PFSK-1 (cell line): Measurements from ENCODE around the gene CGREF1.

ENCODE experiments used
- FOXP2 ChIP-seq: optimal IDR thresholded peaks from 2 replicates; pipeline ENCODE3; 2011; ENCODE audit warnings: borderline replicate concordance, control low read depth, inconsistent platforms; ENCODE audit not compliant: insufficient read depth; ENCODE audit errors: extremely low read length, extremely low read depth
- POLR2AphosphoS5 ChIP-seq: IDR thresholded peaks from 2 replicates; pipeline ENCODE4 v1.6.1; 2012; ENCODE audit warnings: low read depth, mild to moderate bottlenecking, control low read depth, low read length, moderate library complexity
- SIN3A ChIP-seq: IDR thresholded peaks from 2 replicates; pipeline ENCODE4 v1.6.1; 2012; ENCODE audit warnings: mild to moderate bottlenecking, low read length, moderate library complexity, borderline replicate concordance; ENCODE audit not compliant: insufficient read depth
- TF ChIP-seq, protein P1 (sequence below), 2 experiments: IDR thresholded peaks; 2 replicates each; pipeline versions ENCODE4 v1.6.1 to v1.8.0; 2011 to 2012; ENCODE audit warnings: low read depth in 2 of 2, low read length in 2 of 2, control low read depth in 1 of 2, inconsistent platforms in 1 of 2, mild to moderate bottlenecking in 1 of 2, moderate library complexity in 1 of 2; ENCODE audit not compliant: insufficient read depth in 1 of 2

DNA sequence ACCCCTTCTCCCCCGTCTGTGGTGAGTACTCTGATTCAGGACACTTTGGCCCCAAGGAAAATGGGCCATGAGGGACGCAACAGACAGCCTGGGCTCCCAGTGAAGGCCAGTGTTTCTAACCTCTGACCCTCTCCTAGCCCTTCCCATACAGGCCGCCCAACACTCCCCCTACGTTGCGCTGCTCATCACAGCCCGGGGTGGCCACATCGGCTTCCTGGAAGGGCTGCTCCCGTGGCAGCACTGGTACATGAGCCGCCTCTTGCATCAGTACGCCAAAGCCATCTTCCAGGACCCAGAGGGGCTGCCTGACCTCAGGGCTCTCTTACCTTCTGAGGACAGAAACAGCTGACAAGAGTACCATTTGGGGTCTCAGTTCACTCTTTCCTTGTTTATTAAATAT, 11.5 kb upstream of the CGREF1 start:
- TF ChIP-seq SIN3A: no peak
- no peak; the same call in 1 of the 2 replicates for TF ChIP-seq POLR2AphosphoS5
- TF ChIP-seq, protein P1, sequence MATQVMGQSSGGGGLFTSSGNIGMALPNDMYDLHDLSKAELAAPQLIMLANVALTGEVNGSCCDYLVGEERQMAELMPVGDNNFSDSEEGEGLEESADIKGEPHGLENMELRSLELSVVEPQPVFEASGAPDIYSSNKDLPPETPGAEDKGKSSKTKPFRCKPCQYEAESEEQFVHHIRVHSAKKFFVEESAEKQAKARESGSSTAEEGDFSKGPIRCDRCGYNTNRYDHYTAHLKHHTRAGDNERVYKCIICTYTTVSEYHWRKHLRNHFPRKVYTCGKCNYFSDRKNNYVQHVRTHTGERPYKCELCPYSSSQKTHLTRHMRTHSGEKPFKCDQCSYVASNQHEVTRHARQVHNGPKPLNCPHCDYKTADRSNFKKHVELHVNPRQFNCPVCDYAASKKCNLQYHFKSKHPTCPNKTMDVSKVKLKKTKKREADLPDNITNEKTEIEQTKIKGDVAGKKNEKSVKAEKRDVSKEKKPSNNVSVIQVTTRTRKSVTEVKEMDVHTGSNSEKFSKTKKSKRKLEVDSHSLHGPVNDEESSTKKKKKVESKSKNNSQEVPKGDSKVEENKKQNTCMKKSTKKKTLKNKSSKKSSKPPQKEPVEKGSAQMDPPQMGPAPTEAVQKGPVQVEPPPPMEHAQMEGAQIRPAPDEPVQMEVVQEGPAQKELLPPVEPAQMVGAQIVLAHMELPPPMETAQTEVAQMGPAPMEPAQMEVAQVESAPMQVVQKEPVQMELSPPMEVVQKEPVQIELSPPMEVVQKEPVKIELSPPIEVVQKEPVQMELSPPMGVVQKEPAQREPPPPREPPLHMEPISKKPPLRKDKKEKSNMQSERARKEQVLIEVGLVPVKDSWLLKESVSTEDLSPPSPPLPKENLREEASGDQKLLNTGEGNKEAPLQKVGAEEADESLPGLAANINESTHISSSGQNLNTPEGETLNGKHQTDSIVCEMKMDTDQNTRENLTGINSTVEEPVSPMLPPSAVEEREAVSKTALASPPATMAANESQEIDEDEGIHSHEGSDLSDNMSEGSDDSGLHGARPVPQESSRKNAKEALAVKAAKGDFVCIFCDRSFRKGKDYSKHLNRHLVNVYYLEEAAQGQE (IDR thresholded peaks at IDR 0.05; ENCODE audit: insufficient read depth in 1 of 2, low read depth in 2 of 2, low read length in 2 of 2): no peak
- TF ChIP-seq FOXP2: no peak
